B cell (primary cell): ENCODE results near the gene CH25H. TPM values are rescaled to one million over a fixed set of nuclear protein-coding genes. Genes with fewer than 3 reads are reported as not detected.

Source experiments
- ATAC-seq: fragments of 200-7000 bp; cut with Tn5 transposase; one replicate; pipeline ENCODE4 v1.10.0; 2021; ENCODE audit warnings: low read depth, mild to moderate bottlenecking, moderate number of reproducible peaks, moderate library complexity
- CTCF ChIA-PET: fragments of 350-600 bp; sonication (Branson Sonifier 250); formaldehyde crosslinking; loops from one replicate; lab custom pipeline; 2021; ENCODE audit warnings: antibody characterized with exemption, inconsistent platforms; lab: Charles Lee
- POLR2A ChIA-PET: fragments of 350-600 bp; sonication (Branson Sonifier 250); formaldehyde crosslinking; loops from one replicate; lab custom pipeline; 2021; ENCODE audit warnings: antibody characterized with exemption; lab: Charles Lee
- DNase-seq: peaks from one replicate; pipeline ENCODE4 v3.0.0; 2013
- H2AFZ ChIP-seq: 2 replicates; pipeline ENCODE4 v1.6.1; 2012; ENCODE audit warnings: mild to moderate bottlenecking, low read depth, low read length; ENCODE audit not compliant: insufficient read depth, poor library complexity, severe bottlenecking
- H3K27ac ChIP-seq, 2 donors: 1 replicate in 1 of 2; 2 replicates in 1 of 2; pipeline ENCODE4 v1.5.1; 2012 to 2013; ENCODE audit warnings: low read length in 2 of 2, mild to moderate bottlenecking in 2 of 2, moderate library complexity in 1 of 2
- H3K27me3 ChIP-seq, 4 experiments: fragments of 200-600 bp in 1 of 4; sonication (generic) in 1 of 4; replicated peaks in 1 of 4; 1 replicate in 2 of 4; 2 replicates in 2 of 4; pipeline versions ENCODE4 v1.6.1 to v1.7.0; 2013 to 2016; ENCODE audit warnings: low read length in 3 of 4, mild to moderate bottlenecking in 2 of 4, mixed read lengths in 1 of 4, moderate library complexity in 1 of 4; ENCODE audit not compliant: insufficient read depth in 4 of 4, control insufficient read depth in 3 of 4; ENCODE audit errors: control extremely low read depth in 1 of 4
- H3K36me3 ChIP-seq, 2 experiments: replicated peaks in 1 of 2; 1 replicate in 1 of 2; 2 replicates in 1 of 2; pipeline versions ENCODE4 v1.6.1 to v1.7.1; 2013; ENCODE audit warnings: low read length in 1 of 2; ENCODE audit not compliant: insufficient read depth in 2 of 2, control insufficient read depth in 1 of 2; ENCODE audit errors: control extremely low read depth in 1 of 2, extremely low read depth in 1 of 2
- H3K4me1 ChIP-seq, 2 donors: fragments of 200-600 bp in 1 of 2; sonication (generic) in 1 of 2; 1 replicate in 1 of 2; 2 replicates in 1 of 2; pipeline versions ENCODE4 v1.5.1 to v1.6.1; 2013 to 2017; ENCODE audit warnings: low read length in 2 of 2; ENCODE audit not compliant: control insufficient read depth in 2 of 2, insufficient read depth in 2 of 2
- H3K4me2 ChIP-seq: replicated peaks from 2 replicates; pipeline ENCODE3; 2012; ENCODE audit warnings: mild to moderate bottlenecking, low read depth, low read length; ENCODE audit not compliant: poor library complexity, severe bottlenecking
- H3K4me3 ChIP-seq, 5 experiments: fragments of 200-600 bp in 1 of 5; sonication (generic) in 1 of 5; 1 replicate in 3 of 5; 2 replicates in 2 of 5; pipeline versions ENCODE4 v1.5.1 to v1.7.0; 2011 to 2016; ENCODE audit warnings: low read length in 4 of 5, mild to moderate bottlenecking in 4 of 5, low read depth in 2 of 5, control low read depth in 1 of 5, moderate library complexity in 1 of 5; ENCODE audit not compliant: insufficient read depth in 1 of 5; ENCODE audit errors: control extremely low read depth in 1 of 5, extremely low read depth in 1 of 5
- H3K79me2 ChIP-seq: fragments of 200-600 bp; sonication (generic); one replicate; pipeline ENCODE4 v1.6.0; 2016; ENCODE audit warnings: low read length; ENCODE audit not compliant: control insufficient read depth, insufficient read depth
- H3K9ac ChIP-seq: fragments of 200-600 bp; sonication (generic); 2 replicates; pipeline ENCODE4 v1.6.1; 2017; ENCODE audit warnings: mild to moderate bottlenecking, low read length, moderate library complexity
- H3K9me3 ChIP-seq, 3 donors: one replicate each; pipeline versions ENCODE4 v1.6.1 to v1.7.1; 2013; ENCODE audit warnings: low read length in 2 of 3; ENCODE audit not compliant: control insufficient read depth in 2 of 3, insufficient read depth in 1 of 3; ENCODE audit errors: control extremely low read depth in 1 of 3
- H4K20me1 ChIP-seq: 2 replicates; pipeline ENCODE4 v1.6.0; 2012; ENCODE audit warnings: mild to moderate bottlenecking, low read length; ENCODE audit not compliant: insufficient read depth, control insufficient read depth, poor library complexity, severe bottlenecking
- H3K27ac Mint-ChIP-seq: one replicate; pipeline ENCODE4 v1.8.0; 2021; ENCODE audit warnings: mixed read lengths
- H3K27me3 Mint-ChIP-seq: one replicate; pipeline ENCODE4 v1.8.0; 2021; ENCODE audit warnings: mixed read lengths
- H3K4me1 Mint-ChIP-seq: one replicate; pipeline ENCODE4 v1.8.0; 2021; ENCODE audit warnings: mixed read lengths
- H3K4me3 Mint-ChIP-seq: one replicate; pipeline ENCODE4 v1.8.0; 2021; ENCODE audit warnings: mixed read lengths
- H3K9me3 Mint-ChIP-seq: one replicate; pipeline ENCODE4 v1.8.0; 2022; ENCODE audit warnings: mixed read lengths; ENCODE audit not compliant: insufficient read depth
- CTCF ChIP-seq: fragments of 200-600 bp; IDR thresholded peaks from one replicate; pipeline ENCODE4 v1.8.0; 2022; ENCODE audit warnings: antibody characterized with exemption, mild to moderate bottlenecking
- EZH2 ChIP-seq: IDR thresholded peaks from 2 replicates; pipeline ENCODE4 v1.6.1; 2012; ENCODE audit warnings: borderline replicate concordance, low read depth, mild to moderate bottlenecking, moderate library complexity, low read length; ENCODE audit not compliant: insufficient read depth, poor library complexity, severe bottlenecking
- WGBS: methylation state at CpG from one replicate; pipeline ENCODE4 v1.1.5; 2013; ENCODE audit warnings: missing lambda C conversion rate; ENCODE audit not compliant: insufficient coverage; 5-methylcytosine and 5-hydroxymethylcytosine counted together
- intact Hi-C: fragments of 100-400 bp; cut with micrococcal nuclease; formaldehyde crosslinking; loops from one replicate; pipeline ENCODE4 v1.10.0; 2022
- polyA plus RNA-seq: library from polyadenylated mRNA; depleted of rRNA; stranded (reverse); fragments of >200 nt; gene quantifications from 2 replicates; pipeline ENCODE4 v1.2.3, GENCODE V29; 2012
- total RNA-seq, 2 donors: library from RNA; stranded (reverse); fragments of 120-200 nt in 1 of 2; gene quantifications; 1 replicate in 1 of 2; 2 replicates in 1 of 2; pipeline versions ENCODE4 v1.2.3 to v1.2.4, GENCODE V29; 2013 to 2022

Gene CH25H
- total and polyA plus RNA-seq, 2 donors (not counting 1 experiment from before 2014, with no cell fraction given), result not detected

DNA sequence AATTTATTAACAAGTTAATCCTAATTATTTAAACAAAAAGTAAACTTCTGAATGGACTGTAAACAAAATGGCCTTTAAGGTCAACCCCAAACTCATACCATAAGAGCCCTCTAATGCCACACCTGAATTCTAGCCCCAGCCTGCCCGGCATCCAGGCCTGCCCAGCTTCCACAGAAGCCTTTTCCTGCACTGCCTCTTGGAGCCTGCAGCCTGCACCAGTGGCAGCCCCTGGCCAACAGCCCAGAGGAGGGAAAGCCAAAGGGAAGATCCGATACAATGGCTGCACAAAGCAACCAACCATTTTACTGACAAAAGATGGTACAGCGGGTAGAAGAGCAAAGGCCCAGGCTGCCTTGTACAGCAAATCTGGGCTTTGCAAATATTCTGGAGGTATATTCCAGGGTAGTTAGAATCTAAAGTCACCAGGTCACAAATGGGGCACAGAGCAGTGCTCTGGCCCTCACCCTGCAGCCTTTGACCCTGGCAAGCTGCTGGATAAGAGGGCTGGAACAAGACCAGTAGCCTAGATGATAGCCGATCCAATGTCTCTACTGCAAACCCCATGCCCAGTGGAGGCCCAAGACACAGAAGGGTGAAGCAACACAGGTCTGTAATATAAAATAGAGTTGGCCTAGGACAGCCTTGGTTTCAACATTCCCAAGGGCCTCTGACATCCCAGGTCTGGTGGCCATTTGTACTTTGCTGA lies 12.5 kb upstream of the CH25H start:
- H3K4me1 Mint-ChIP-seq, result peaks cover 8% of the 10 kb centered on the region
- no peak for ATAC-seq
- Histone ChIP-seq H3K4me2 (no peak overlapping the region), H3K79me2 (no peaks in the 10 kb centered on the region), H3K9me3 (no peaks in the 10 kb centered on the region), H3K4me3 (no peak overlapping the region), H3K9ac (no peak overlapping the region), H4K20me1 (no peaks in the 10 kb centered on the region), H3K27me3 (no peaks in the 10 kb centered on the region), H3K36me3 (peaks cover 4 to 48% of the 10 kb centered on the region in 2 experiments), H2AFZ (no peak overlapping the region), H3K4me1 (peaks cover 5 to 6% of the 10 kb centered on the region in 2 donors), H3K27ac (no peak overlapping the region)
- H3K27me3 Mint-ChIP-seq, result no peaks in the 10 kb centered on the region
- POLR2A ChIA-PET, result no interaction called here
- H3K4me3 Mint-ChIP-seq, result no peak overlapping the region
- CTCF ChIA-PET, result interaction anchor here (1.2 to 7.3 kb wide), 8 partner anchors 11 to 389 kb away, joined by 3 to 71 read pairs (median 18); partner anchors contain the start of genes CH25H and LIPA
- no peak overlapping the region for H3K27ac Mint-ChIP-seq
- WGBS, result 96% methylated on average over 4 of the region's 4 CpGs
- TF ChIP-seq CTCF, result no peak
- TF ChIP-seq EZH2, result no peak
- no peak for DNase-seq
- intact Hi-C loops, result no loop called here
- no peaks in the 10 kb centered on the region for H3K9me3 Mint-ChIP-seq
